HuH-7 (cell line): Measurements from ENCODE around the gene MTURN.

Experiments used
- DNase-seq: peaks from one replicate; pipeline ENCODE4 v3.0.0; 2011; ENCODE audit warnings: low spot score

Gene MTURN

DNA sequence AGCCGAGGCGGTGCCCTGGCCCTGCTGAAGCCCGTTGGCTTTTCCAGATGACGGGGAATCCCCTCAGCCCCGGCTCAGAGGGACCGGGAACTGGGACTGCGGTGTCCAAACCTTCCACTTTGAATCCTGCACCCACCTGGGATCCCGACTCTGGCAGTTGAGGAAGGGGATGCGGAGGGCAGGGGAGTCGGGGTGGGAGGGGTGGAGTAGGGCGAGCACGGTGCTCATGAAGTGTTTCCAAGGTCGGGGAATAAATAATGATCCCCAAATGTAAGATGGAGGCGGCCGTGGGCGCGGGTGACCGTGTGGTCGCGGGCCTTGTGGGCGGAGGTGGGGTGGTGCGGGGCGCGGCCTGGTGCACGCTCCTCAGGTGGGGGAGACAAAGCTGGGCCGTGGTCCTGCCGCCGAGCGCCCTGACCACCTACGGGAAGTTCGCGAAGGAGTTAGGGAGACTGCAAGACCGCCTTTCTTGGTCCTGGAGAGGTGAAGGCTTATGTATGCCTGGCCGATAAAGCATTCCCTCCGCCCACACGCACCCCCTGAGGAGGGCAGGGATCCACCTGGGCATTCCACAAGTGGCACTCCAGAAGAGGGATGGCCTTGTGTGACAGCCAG, 1.4 kb downstream of the MTURN start:
- DNase-seq, result peak; percentile 55

- no peak for DNase-seq
These were observed 2.1 kb downstream of the MTURN start for GRCh38 chr7:30136743-30137485.

- no peak for DNase-seq
These were observed 5.1 kb downstream of the MTURN start for GRCh38 chr7:30139836-30140384.

- DNase-seq, result no peak
These were observed 5.7 kb downstream of the MTURN start for GRCh38 chr7:30140456-30140855.

- DNase-seq, result no peak
These were observed 7.9 kb downstream of the MTURN start for GRCh38 chr7:30142710-30143109.

DNA sequence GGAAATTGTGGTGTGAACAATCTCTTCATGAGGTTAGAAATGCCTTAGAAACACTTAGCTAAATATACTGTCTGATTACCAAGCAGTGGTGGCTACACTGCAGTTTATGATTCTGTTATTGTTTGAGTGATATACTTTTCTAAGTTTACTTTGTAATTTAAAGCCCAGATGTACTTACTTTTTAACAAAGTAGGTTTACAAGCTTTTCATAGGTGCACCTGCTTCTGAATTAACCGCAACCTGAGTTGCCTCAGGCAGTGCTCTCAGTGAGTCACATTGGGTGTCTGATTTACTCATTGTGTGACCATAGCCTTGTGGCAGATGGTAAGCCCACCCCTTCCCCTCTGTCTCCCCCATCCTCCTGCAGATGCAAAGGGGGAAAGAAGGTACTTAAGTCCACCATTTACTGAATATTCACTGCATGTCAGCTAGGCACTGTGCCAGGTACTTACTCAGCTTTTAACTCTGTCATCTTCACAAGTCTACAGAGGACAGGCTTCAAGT, 9.0 kb downstream of the MTURN start:
- DNase-seq, result no peak

- DNase-seq, result no peak
These were observed 10.0 kb downstream of the MTURN start for GRCh38 chr7:30144657-30145306.

DNA sequence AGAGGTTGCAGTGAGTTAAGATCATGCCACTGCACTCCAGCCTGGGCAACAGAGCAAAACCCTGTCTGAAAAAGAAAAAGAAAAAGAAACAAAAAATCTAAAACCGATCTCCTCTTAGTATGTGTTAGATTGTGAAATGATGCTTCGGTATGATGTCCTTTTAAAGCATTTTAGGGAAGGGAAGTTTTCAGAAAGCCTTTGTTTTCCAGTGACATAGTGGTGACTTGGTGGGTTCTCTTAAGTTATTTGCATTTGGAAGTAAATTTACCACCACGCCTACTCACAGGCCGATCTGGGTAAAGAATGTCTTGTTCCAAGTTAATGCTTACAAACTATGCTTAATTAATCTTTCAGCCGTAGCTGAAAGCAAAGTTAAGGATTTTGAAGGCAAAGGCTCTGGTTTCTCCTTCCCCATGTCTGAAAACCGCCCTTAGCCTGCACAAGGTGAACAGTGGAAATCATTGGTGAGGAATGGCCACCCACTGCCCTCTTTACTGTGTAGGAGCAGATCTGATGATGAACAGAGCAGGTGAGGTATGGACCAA, 10.7 kb downstream of the MTURN start:
- DNase-seq, result no peak

DNA sequence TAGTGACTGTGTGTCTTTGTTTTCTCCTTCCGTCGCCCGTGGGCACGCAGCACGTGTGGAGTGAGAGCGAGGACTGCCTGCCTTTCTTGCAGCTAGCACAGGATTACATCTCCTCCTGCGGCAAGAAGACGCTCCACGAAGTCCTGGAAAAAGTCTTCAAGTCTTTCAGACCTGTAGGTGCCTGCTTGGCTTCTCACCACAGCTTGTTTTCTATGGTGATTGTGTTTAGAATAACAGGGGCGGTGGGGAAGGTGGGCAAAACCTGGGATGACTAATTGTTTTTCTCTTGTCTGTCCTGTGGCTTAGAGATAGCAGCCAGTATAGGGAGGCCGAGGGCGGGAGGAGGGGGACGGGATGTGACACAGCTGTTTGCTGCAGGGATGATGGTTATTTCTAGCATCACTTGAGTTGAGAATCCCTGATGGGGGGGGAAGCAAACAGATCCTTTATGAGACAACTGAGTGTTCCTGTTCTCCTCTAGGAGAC, 11.4 kb downstream of the MTURN start:
- DNase-seq, result no peak

DNA sequence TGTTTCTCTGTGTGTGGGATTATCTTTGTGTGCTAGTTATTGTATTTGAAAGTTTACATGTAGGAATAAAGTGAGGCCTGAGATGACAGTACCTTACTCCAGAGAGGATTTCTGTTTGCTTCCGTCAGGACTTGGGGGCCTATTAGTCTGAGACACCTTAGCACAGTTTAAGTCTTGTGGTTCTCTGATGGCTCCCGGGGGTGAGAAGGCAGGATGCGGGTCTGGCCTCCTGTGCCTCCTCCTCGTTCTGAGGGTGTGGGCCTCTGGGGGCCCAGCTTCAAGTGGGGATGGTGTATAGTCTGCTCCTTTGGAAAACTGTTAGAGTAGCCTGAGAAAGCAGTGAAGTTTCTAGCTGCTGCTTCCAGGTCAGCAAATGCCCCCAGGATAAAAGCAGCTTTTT, 12.4 kb downstream of the MTURN start:
- no peak for DNase-seq

- DNase-seq, result no peak
These were observed 13.0 kb downstream of the MTURN start for GRCh38 chr7:30147785-30148184.

DNA sequence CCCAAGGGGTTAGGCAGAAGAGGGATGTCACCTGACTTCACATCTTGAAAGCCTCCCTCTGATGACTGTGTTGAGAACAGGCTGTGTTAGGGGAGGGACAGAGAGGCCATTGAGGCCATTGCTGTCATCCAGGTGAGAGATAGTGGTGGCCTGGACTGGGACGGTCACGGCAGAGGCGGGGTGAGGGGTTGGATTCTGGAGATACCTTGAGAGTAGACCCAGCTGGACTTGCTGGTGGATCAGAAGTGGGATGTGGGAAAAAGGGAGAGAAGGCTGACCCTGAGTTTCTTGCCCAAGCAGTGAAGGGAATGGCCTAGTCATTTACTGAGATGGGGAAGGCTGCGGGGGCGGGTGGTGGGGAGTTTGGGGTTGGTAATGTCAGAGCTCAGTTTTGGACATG, 13.6 kb downstream of the MTURN start:
- no peak for DNase-seq

DNA sequence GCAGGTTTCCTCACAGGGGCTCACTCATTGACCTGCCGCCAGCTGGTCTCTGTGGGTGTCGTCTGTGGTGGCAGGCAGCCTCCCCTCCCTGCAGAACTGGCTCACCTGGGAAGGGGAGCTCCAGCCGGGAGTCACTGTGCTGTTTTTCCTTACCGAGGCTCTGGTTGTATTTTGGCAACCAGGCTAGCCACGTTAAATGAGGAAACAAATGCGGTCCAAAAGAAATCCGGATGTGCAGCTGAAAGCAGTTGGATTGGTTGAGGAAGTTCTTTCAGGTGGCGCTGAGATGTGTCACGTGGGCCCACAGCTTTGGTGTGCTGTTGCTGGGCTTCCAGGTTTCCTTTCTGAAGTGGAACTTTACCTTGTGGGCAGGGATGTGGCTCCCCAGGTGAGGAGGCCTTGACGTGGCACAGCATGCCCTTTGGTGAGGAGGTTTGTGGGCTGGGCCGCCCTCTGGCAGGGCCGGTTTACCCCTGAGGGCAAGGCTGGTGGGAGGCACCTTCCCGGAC, 14.2 kb downstream of the MTURN start:
- DNase-seq, result no peak

- no peak for DNase-seq
These were observed 15.0 kb downstream of the MTURN start for GRCh38 chr7:30149640-30150272.

GRCh38 chr7:30150711-30151110, 15.9 kb downstream of the MTURN start:
- DNase-seq, result no peak

- no peak for DNase-seq
These were observed 19.4 kb downstream of the MTURN start for GRCh38 chr7:30154111-30154587.

DNA sequence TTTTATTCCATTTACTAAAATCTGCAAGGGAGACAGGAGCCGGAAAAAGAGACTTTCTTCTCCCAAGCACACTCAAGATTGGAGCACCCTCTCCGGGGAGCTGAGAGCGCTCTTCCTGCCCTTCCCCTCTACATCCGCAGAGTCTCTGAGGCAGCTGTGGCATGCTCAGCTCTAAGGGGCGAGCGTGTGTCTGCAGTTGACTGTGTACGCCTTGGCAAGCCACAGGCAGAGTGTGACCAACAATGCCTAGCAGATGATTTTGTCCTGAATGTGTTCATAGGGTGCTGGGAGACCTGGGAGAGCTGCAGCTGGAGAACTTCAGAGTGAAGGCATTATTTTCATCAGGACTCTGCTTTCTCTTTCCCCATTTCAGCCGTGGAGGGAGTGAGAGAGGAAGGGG, 20.7 kb downstream of the MTURN start:
- DNase-seq, result no peak

DNA sequence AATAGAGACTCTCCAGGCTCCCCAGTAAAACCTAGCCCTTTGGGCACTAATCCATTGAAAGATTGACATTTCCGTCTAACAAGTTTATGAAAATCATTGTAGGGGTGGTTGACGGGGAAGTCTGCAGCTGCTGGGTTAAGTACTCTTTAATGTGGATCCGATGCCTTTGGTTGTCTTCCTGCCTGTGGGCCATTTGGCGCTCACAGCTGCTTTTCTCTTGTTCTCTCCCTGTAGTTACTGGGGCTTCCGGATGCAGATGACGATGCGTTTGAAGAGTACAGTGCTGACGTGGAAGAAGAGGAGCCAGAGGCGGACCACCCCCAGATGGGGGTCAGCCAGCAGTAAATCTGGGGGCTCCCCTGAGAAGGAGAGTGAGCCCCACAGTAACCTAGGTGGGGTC, 22.4 kb downstream of the MTURN start:
- no peak for DNase-seq

DNA sequence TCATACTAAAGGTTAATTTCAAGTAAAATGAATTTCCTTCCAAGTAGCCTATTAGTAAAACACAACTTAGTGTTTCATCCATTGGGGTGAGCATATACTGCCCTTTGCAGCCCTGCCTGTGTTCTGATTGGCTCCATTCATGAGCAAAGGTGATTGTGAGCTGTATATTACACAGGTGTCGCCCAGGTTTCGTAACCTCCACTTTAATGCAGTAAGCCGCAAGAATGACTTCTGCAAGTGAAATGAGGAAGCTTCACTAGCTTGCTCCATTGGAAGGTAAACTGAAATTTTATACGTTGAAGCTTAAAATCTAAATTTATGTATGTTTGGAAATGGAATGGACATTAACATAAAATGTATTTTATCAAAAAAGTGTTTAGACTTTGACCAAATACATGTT, 24.4 kb downstream of the MTURN start:
- DNase-seq, result no peak

- DNase-seq, result no peak
These were observed 24.9 kb downstream of the MTURN start for GRCh38 chr7:30159698-30160143.

DNA sequence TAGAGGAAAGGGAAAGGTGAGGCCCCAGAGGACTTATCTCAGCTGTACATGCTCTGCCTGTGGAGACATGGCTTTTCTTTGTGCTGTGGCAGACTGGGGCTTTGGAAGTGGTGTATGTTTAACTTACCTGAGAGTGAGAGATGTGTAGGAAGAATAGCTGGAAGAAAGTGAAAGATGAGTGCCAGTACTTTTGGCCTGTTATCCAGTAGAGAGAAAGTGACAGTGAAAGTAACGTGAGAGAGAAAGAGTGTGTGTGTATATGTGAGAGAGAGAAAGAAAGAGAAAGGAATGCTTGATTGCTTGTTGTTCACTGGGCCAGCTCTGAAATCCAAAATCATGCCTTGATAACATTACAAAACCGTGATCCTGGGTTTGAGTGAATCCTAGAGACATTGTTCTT, 25.5 kb downstream of the MTURN start:
- no peak for DNase-seq

DNA sequence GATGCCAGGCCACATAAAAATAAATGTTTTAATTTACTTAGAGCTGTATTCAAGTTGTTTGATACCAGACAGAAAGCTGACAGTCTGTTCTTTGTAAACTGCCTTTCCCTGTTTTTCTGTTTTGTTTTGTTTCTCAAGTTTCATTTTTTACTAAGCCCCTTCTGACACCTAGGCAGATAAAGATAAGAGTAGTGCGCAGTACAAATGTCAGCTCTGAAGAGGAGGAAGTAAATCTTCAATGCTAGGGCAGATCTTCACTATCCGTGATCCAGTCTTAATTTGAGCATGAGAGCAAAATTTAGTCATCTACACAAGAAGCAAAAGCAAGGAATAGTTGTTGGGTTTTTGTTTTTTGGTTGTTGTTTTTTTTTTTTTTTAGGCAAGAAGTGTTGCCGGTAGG, 27.3 kb downstream of the MTURN start:
- no peak for DNase-seq
